K562 (cell line): ENCODE results near the gene SLC25A15. TPM values are rescaled to one million over a fixed set of nuclear protein-coding genes. Genes with fewer than 3 reads are reported as not detected.

Experiments
- ATAC-seq: fragments of 200-7000 bp; cut with Tn5 transposase; 3 replicates; pipeline ENCODE4 v1.9.1; 2020; ENCODE audit warnings: moderate library complexity
- BruUV-seq: library from RNA; stranded (reverse); fragments of 400-500 nt; replicated peaks from 2 replicates; lab custom pipeline; 2021; lab: Mats Ljungman, UMichigan
- CTCF ChIA-PET: fragments of 300-600 bp; formaldehyde crosslinking; extraction: SDS; loops from one replicate; lab custom pipeline; 2021; ENCODE audit warnings: low intra/inter-chr PET ratio; lab: Yijun Ruan, JAX
- POLR2A ChIA-PET: fragments of 300-600, 350-650 bp; sonication (Branson Sonifier 250); formaldehyde crosslinking; extraction: SDS; loops from one replicate; lab custom pipeline; 2021; ENCODE audit warnings: antibody characterized with exemption, inconsistent platforms; lab: Yijun Ruan, JAX
- DNase-seq, 4 experiments: peaks; one replicate each; pipeline versions ENCODE4 v3.0.0 to v3.0.0-alpha.2; 2011 to 2018; ENCODE audit warnings: low spot score in 3 of 4, mixed read lengths in 3 of 4; ENCODE audit errors: extremely low read depth in 1 of 4
- FAIRE-seq: peaks from 2 replicates; lab custom pipeline; 2011; peaks lifted over from hg19 to GRCh38; lab: Jason Lieb, UNC
- H2AFZ ChIP-seq: 2 replicates; pipeline ENCODE4 v1.6.0; 2011; ENCODE audit warnings: low read depth, low read length, control low read depth, inconsistent platforms
- H3K27ac ChIP-seq: fragments of 200-600 bp; 3 replicates; pipeline ENCODE4 v1.8.0; 2011; ENCODE audit warnings: low read depth, mild to moderate bottlenecking, control low read depth, inconsistent platforms, low read length, moderate library complexity, mixed read lengths; ENCODE audit errors: extremely low read depth
- H3K27me3 ChIP-seq, 2 experiments: fragments of 300-600 bp in 1 of 2; 2 replicates in 1 of 2; 3 replicates in 1 of 2; pipeline versions ENCODE4 v1.6.0 to v1.8.0; 2011; ENCODE audit warnings: inconsistent platforms in 2 of 2, low read length in 2 of 2, mild to moderate bottlenecking in 1 of 2, mixed read lengths in 1 of 2, moderate library complexity in 1 of 2; ENCODE audit not compliant: control insufficient read depth in 2 of 2, insufficient read depth in 2 of 2
- H3K36me3 ChIP-seq: fragments of 300-600 bp; 3 replicates; pipeline ENCODE4 v1.8.0; 2011; ENCODE audit warnings: mild to moderate bottlenecking, low read length, inconsistent platforms; ENCODE audit not compliant: control insufficient read depth, insufficient read depth
- H3K4me1 ChIP-seq, 2 experiments: fragments of 200-600 bp in 1 of 2; replicated peaks in 1 of 2; 2 replicates in 1 of 2; 3 replicates in 1 of 2; pipeline versions ENCODE4 v1.5.1 to v1.8.0; 2011; ENCODE audit warnings: inconsistent platforms in 2 of 2, low read length in 2 of 2, mild to moderate bottlenecking in 1 of 2, mixed read lengths in 1 of 2, moderate library complexity in 1 of 2; ENCODE audit not compliant: control insufficient read depth in 2 of 2, insufficient read depth in 2 of 2
- H3K4me2 ChIP-seq: 2 replicates; pipeline ENCODE4 v1.6.1; 2011; ENCODE audit warnings: low read length, control low read depth, inconsistent platforms, mixed read lengths; ENCODE audit not compliant: insufficient read depth
- H3K4me3 ChIP-seq: fragments of 200-600 bp; sonication (generic), shearing (Covaris generic); 2 replicates; pipeline ENCODE4 v1.5.1; 2016; ENCODE audit warnings: control low read depth, inconsistent platforms
- H3K79me2 ChIP-seq: fragments of 200-600 bp; 3 replicates; pipeline ENCODE4 v1.8.0; 2011; ENCODE audit warnings: low read length, inconsistent platforms; ENCODE audit not compliant: control insufficient read depth, insufficient read depth
- H3K9ac ChIP-seq, 2 experiments: 2 replicates each; pipeline versions ENCODE4 v1.6.0 to v1.6.1; 2011; ENCODE audit warnings: low read depth in 2 of 2, low read length in 2 of 2, control low read depth in 1 of 2, inconsistent platforms in 1 of 2, mild to moderate bottlenecking in 1 of 2, mixed read lengths in 1 of 2; ENCODE audit not compliant: insufficient read depth in 1 of 2
- H3K9me1 ChIP-seq: one replicate; pipeline ENCODE4 v1.6.0; 2011; ENCODE audit warnings: inconsistent platforms, mild to moderate bottlenecking, low read length, moderate library complexity; ENCODE audit not compliant: control insufficient read depth, insufficient read depth
- H3K9me3 ChIP-seq: replicated peaks from 2 replicates; pipeline ENCODE4 v1.5.1; 2011; ENCODE audit warnings: low read depth, low read length, inconsistent platforms; ENCODE audit not compliant: control insufficient read depth, insufficient read depth
- H4K20me1 ChIP-seq: replicated peaks from 2 replicates; pipeline ENCODE4 v1.6.1; 2011; ENCODE audit warnings: low read length, inconsistent platforms, mixed read lengths; ENCODE audit not compliant: control insufficient read depth, insufficient read depth
- HCFC1 ChIP-seq: IDR thresholded peaks from 2 replicates; pipeline ENCODE4 v1.6.1; 2012; ENCODE audit warnings: low read depth, low read length, improper control_type of control experiment
- MCM3 ChIP-seq: fragments of 450-650 bp; IDR thresholded peaks from 2 replicates; pipeline ENCODE4 v1.6.1; 2016
- MEIS2 ChIP-seq: fragments of 450-650 bp; IDR thresholded peaks from 2 replicates; pipeline ENCODE4 v1.6.1; 2014; ENCODE audit warnings: mild to moderate bottlenecking; ENCODE audit not compliant: partially characterized antibody
- NR2C1 ChIP-seq, 2 experiments: fragments of 450-650 bp; IDR thresholded peaks; 2 replicates each; pipeline ENCODE4 v1.6.1; 2017; ENCODE audit warnings: mild to moderate bottlenecking in 2 of 2, antibody characterized with exemption in 1 of 2, inconsistent platforms in 1 of 2, missing compliant biosample characterization in 1 of 2, missing genetic modification characterization in 1 of 2
- PTBP1 ChIP-seq: fragments of 200-400 bp; formaldehyde crosslinking; IDR thresholded peaks from 2 replicates; pipeline ENCODE4 v1.6.1; 2017; ENCODE audit warnings: low read depth, low read length
- RBM22 ChIP-seq: fragments of 200-400 bp; formaldehyde crosslinking; IDR thresholded peaks from 2 replicates; pipeline ENCODE4 v1.6.1; 2018; ENCODE audit warnings: low read length, low read depth; ENCODE audit not compliant: poor library complexity, severe bottlenecking
- SIN3B ChIP-seq: fragments of 450-650 bp; IDR thresholded peaks from 2 replicates; pipeline ENCODE4 v1.6.1; 2017; ENCODE audit warnings: low read depth, mild to moderate bottlenecking, moderate library complexity
- TSC22D4 ChIP-seq: fragments of 450-650 bp; IDR thresholded peaks from 2 replicates; pipeline ENCODE4 v1.6.1; 2016; ENCODE audit warnings: missing genetic modification characterization, missing biosample characterization, control low read depth
- YY1 ChIP-seq, 3 experiments: IDR thresholded peaks; 2 replicates each; pipeline ENCODE4 v1.6.1; 2011; ENCODE audit warnings: low read length in 2 of 3, mild to moderate bottlenecking in 2 of 3, moderate library complexity in 2 of 3, borderline replicate concordance in 1 of 3, control low read depth in 1 of 3, low read depth in 1 of 3; ENCODE audit not compliant: insufficient read depth in 3 of 3, insufficient replicate concordance in 2 of 3, control insufficient read depth in 1 of 3, insufficient read length in 1 of 3; ENCODE audit errors: extremely low read depth in 1 of 3
- ZNF146 ChIP-seq: IDR thresholded peaks from one replicate; pipeline ENCODE4 v1.6.1; 2018; ENCODE audit warnings: missing compliant biosample characterization; ENCODE audit not compliant: unreplicated experiment
- WGBS: fragments of 100-300 bp; shearing (Covaris generic); methylation state at CpG from one replicate; pipeline ENCODE4 v1.1.6; 2016; ENCODE audit warnings: low coverage, mixed read lengths; ENCODE audit not compliant: insufficient coverage; ENCODE audit errors: missing lambda C conversion rate; 5-methylcytosine and 5-hydroxymethylcytosine counted together
- in situ Hi-C: fragments of 300-500 bp; cut with MboI; formaldehyde crosslinking; loops from 4 replicates; pipeline ENCODE4 v1.15.0; 2018; ENCODE audit warnings: inconsistent platforms, mixed read lengths
- intact Hi-C: fragments of 100-400 bp; cut with micrococcal nuclease; formaldehyde crosslinking; loops from 2 replicates; pipeline ENCODE4 v1.14.2; 2022
- polyA plus RNA-seq, 8 experiments: library from polyadenylated mRNA; depleted of rRNA in 4 of 8; stranded (reverse) in 5 of 8; unstranded in 3 of 8; fragments of >200 nt; fragmentation: Nextera tagmentation in 2 of 8; fragmentation: Illumina TruSeq in 1 of 8; extraction: Ambion mirVana in 2 of 8; extraction: Trizol in 1 of 8; gene quantifications; 2 replicates each; pipeline versions ENCODE4 v1.2.1 to v1.2.3, GENCODE V29; 2011 to 2014; ENCODE audit warnings: inconsistent platforms in 1 of 8, missing spikeins in 1 of 8
- total RNA-seq, 7 experiments: library from RNA; depleted of rRNA in 6 of 7; stranded (reverse); fragments of >200 nt in 6 of 7; fragmentation: Illumina TruSeq in 2 of 7; extraction: Trizol in 2 of 7; gene quantifications; 2 replicates each; pipeline versions ENCODE4 v1.2.1 to v1.2.3, GENCODE V29; 2011 to 2021; ENCODE audit warnings: low replicate concordance in 1 of 7
- TF ChIP-seq, protein P1 (sequence below): sonication (generic); formaldehyde crosslinking; IDR thresholded peaks from 2 replicates; pipeline ENCODE4 v1.8.0; 2022; ENCODE audit warnings: missing genetic modification reagents, mild to moderate bottlenecking, moderate library complexity, borderline replicate concordance
- TF ChIP-seq, protein P2 (sequence below), 2 experiments: IDR thresholded peaks in 1 of 2; conservative IDR thresholded peaks in 1 of 2; 2 replicates each; pipeline ENCODE4 v1.6.1; 2016; ENCODE audit warnings: low read depth in 2 of 2, mild to moderate bottlenecking in 1 of 2, missing compliant biosample characterization in 1 of 2, missing genetic modification characterization in 1 of 2, moderate library complexity in 1 of 2

SLC25A15 gene
- total and polyA plus RNA-seq, 9 of the 15 experiments (the other 6 are each of a cell fraction or from before 2014, with no cell fraction given), result 3.5 to 30.5 (median 20.3) TPM

DNA sequence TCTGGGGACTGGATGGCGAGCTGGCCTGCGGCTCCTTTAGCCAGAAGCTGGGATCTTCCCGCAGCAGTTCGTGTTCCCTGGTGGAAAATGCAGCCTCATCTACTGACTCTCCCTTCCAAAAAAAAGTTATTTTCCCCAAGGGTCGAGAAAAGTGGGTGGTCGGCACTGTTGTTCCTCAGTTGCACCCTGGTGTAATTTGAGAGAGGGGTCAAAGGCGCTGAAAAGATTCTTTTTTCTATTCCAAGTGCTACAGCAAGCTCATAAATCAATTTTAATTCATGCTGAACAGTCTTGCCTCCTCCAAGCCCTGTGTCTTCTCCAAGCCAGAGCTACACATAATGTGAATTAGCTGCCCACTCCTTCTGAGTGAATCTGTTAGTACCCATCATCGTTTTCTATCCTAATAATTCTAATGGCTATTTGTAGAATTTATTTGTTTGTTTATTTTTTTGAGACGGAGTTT lies 774 bp downstream of the SLC25A15 start:
- CTCF ChIA-PET, result no interaction called here
- H3K9me3 ChIP-seq, result no peaks in the 10 kb centered on the region
- peaks cover 11% of the 10 kb centered on the region; the same call in 1 of the 3 replicates for H3K36me3 ChIP-seq
- POLR2A ChIA-PET, result interaction anchor here (0.5 kb wide), 1 partner anchor 525 kb away, joined by 3 read pairs; no protein-coding TSS in a partner anchor
- peak overlapping the region; percentile 88 for H2AFZ ChIP-seq
- ATAC-seq, result no peak
- FAIRE-seq, result peak; percentile 56
- H3K9me1 ChIP-seq, result no peaks in the 10 kb centered on the region
- peak overlapping the region; percentile 77 to 97 for H3K9ac ChIP-seq
- no peak for TF ChIP-seq MCM3
- TF ChIP-seq PTBP1, result no peak
- no peak for TF ChIP-seq RBM22
- TF ChIP-seq, protein P1, sequence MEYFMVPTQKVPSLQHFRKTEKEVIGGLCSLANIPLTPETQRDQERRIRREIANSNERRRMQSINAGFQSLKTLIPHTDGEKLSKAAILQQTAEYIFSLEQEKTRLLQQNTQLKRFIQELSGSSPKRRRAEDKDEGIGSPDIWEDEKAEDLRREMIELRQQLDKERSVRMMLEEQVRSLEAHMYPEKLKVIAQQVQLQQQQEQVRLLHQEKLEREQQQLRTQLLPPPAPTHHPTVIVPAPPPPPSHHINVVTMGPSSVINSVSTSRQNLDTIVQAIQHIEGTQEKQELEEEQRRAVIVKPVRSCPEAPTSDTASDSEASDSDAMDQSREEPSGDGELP (CRISPR knock-in tag), result 0 out of 2 replicates have a peak, but pooled peaks have one; percentile 18
- TF ChIP-seq HCFC1, result no peak
- no peak for TF ChIP-seq NR2C1 (IDR thresholded peaks at IDR 0.05)
- TF ChIP-seq NR2C1 (tag; IDR thresholded peaks at IDR 0.05), result no peak
- TF ChIP-seq MEIS2, result peak; percentile 33
- no peak for TF ChIP-seq SIN3B
- no peak for TF ChIP-seq ZNF146 (CRISPR knock-in tag)
- TF ChIP-seq, protein P2, sequence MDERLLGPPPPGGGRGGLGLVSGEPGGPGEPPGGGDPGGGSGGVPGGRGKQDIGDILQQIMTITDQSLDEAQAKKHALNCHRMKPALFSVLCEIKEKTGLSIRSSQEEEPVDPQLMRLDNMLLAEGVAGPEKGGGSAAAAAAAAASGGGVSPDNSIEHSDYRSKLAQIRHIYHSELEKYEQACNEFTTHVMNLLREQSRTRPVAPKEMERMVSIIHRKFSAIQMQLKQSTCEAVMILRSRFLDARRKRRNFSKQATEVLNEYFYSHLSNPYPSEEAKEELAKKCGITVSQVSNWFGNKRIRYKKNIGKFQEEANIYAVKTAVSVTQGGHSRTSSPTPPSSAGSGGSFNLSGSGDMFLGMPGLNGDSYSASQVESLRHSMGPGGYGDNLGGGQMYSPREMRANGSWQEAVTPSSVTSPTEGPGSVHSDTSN (CRISPR knock-in tag; IDR thresholded peaks at IDR 0.05; ENCODE audit: low read depth), result no peak
- TF ChIP-seq, protein P2 (tag; conservative IDR thresholded peaks at IDR 0.05; ENCODE audit: low read depth), result 0 out of 2 replicates have a peak, but pooled peaks have one; percentile 10
- TF ChIP-seq YY1 (IDR thresholded peaks at IDR 0.05; ENCODE audit: borderline replicate concordance in 1 of 3, control insufficient read depth in 1 of 3, extremely low read depth in 1 of 3, insufficient read depth in 3 of 3, insufficient read length in 1 of 3, insufficient replicate concordance in 2 of 3, low read depth in 1 of 3, low read length in 2 of 3), result no peak
- no peak for TF ChIP-seq TSC22D4
- TF ChIP-seq, all 486 proteins: peak for 3
- TSS peak; percentile 46 for BruUV-seq
- intact Hi-C loops, result no loop called here
- DNase-seq, result no peak
- H3K4me2 ChIP-seq, result peak overlapping the region; percentile 75
- H3K79me2 ChIP-seq, result peaks cover 18% of the 10 kb centered on the region; the same call in 2 of the 3 replicates
- H4K20me1 ChIP-seq, result no peaks in the 10 kb centered on the region
- H3K4me1 ChIP-seq, result peaks cover 13 to 20% of the 10 kb centered on the region in 2 experiments
- H3K27ac ChIP-seq, result peak overlapping the region; percentile 80
- H3K4me3 ChIP-seq, result peak overlapping the region; percentile 60
- H3K27me3 ChIP-seq, result no peaks in the 10 kb centered on the region
- in situ Hi-C loops, result loop anchor here (25.0 kb wide), 1 partner anchor 272 kb away; the partner anchor contains the start of gene WBP4
- WGBS, result 10% methylated on average over 7 of the region's 9 CpGs
